Measurements from ENCODE around the gene BCCIP. TPM values are rescaled to one million over a fixed set of nuclear protein-coding genes. Genes with fewer than 3 reads are reported as not detected.

BCCIP gene
- total and polyA plus RNA-seq, 2 donors = 72.5 to 74.3 TPM

- Histone ChIP-seq H3K27me3 (ENCODE audit: control insufficient read depth in 2 of 2, insufficient read depth in 1 of 2, low read length in 1 of 2) (no peaks in the 10 kb centered on the region), H3K4me1 (ENCODE audit: control insufficient read depth in 2 of 2, insufficient read depth in 2 of 2, low read length in 2 of 2) (no peaks in the 10 kb centered on the region), H3K36me3 (ENCODE audit: control insufficient read depth in 2 of 2, insufficient read depth in 2 of 2, low read length in 1 of 2) (peaks cover 28 to 35% of the 10 kb centered on the region in 2 donors), H3K27ac (ENCODE audit: low read depth in 1 of 2, low read length in 1 of 2) (no peak overlapping the region), H3K4me3 (ENCODE audit: low read length in 2 of 2) (no peak overlapping the region), H3K9me3 (ENCODE audit: control insufficient read depth in 2 of 2, insufficient read depth in 1 of 2, low read length in 1 of 2) (no peaks in the 10 kb centered on the region)
- 95% methylated on average over 14 of the region's 14 CpGs for WGBS
- DNase-seq (ENCODE audit: low read depth in 6 of 9, low spot score in 9 of 9) = no peak
Observed at GRCh38 chr10:125792342-125793300, 30.7 kb upstream of the BCCIP start.

- no peak for DNase-seq (ENCODE audit: low read depth in 6 of 9, low spot score in 9 of 9)
- H3K4me1 ChIP-seq (ENCODE audit: control insufficient read depth in 2 of 2, insufficient read depth in 2 of 2, low read length in 2 of 2) = no peaks in the 10 kb centered on the region
- no peak overlapping the region for H3K27ac ChIP-seq (ENCODE audit: low read depth in 1 of 2, low read length in 1 of 2)
- H3K9me3 ChIP-seq (ENCODE audit: control insufficient read depth in 2 of 2, insufficient read depth in 1 of 2, low read length in 1 of 2) = no peaks in the 10 kb centered on the region
- WGBS = 99% methylated on average over 2 of the region's 2 CpGs
- no peaks in the 10 kb centered on the region for H3K27me3 ChIP-seq (ENCODE audit: control insufficient read depth in 2 of 2, insufficient read depth in 1 of 2, low read length in 1 of 2)
- H3K36me3 ChIP-seq (ENCODE audit: control insufficient read depth in 2 of 2, insufficient read depth in 2 of 2, low read length in 1 of 2) = peaks cover 24 to 31% of the 10 kb centered on the region in 2 donors
- H3K4me3 ChIP-seq (ENCODE audit: low read length in 2 of 2) = no peak overlapping the region
Observed at GRCh38 chr10:125795128-125795527, 28.2 kb upstream of the BCCIP start.

GRCh38 chr10:125795637-125796190 is 27.6 kb upstream of the BCCIP start:
- Histone ChIP-seq H3K4me1 (ENCODE audit: control insufficient read depth in 2 of 2, insufficient read depth in 2 of 2, low read length in 2 of 2) (no peaks in the 10 kb centered on the region), H3K27me3 (ENCODE audit: control insufficient read depth in 2 of 2, insufficient read depth in 1 of 2, low read length in 1 of 2) (no peaks in the 10 kb centered on the region), H3K9me3 (ENCODE audit: control insufficient read depth in 2 of 2, insufficient read depth in 1 of 2, low read length in 1 of 2) (no peaks in the 10 kb centered on the region), H3K4me3 (ENCODE audit: low read length in 2 of 2) (no peak overlapping the region), H3K36me3 (ENCODE audit: control insufficient read depth in 2 of 2, insufficient read depth in 2 of 2, low read length in 1 of 2) (peaks cover 24 to 33% of the 10 kb centered on the region in 2 donors), H3K27ac (ENCODE audit: low read depth in 1 of 2, low read length in 1 of 2) (no peak overlapping the region)
- WGBS = 80% methylated on average over 8 of the region's 8 CpGs
- DNase-seq (ENCODE audit: low read depth in 6 of 9, low spot score in 9 of 9) = no peak

GRCh38 chr10:125797424-125797823 is 25.9 kb upstream of the BCCIP start:
- 97% methylated on average over 8 of the region's 8 CpGs for WGBS
- no peak overlapping the region for H3K27ac ChIP-seq (ENCODE audit: low read depth in 1 of 2, low read length in 1 of 2)
- H3K4me3 ChIP-seq (ENCODE audit: low read length in 2 of 2) = no peak overlapping the region
- DNase-seq (ENCODE audit: low read depth in 6 of 9, low spot score in 9 of 9) = no peak
- H3K27me3 ChIP-seq (ENCODE audit: control insufficient read depth in 2 of 2, insufficient read depth in 1 of 2, low read length in 1 of 2) = no peaks in the 10 kb centered on the region
- peaks cover 23 to 28% of the 10 kb centered on the region in 2 donors for H3K36me3 ChIP-seq (ENCODE audit: control insufficient read depth in 2 of 2, insufficient read depth in 2 of 2, low read length in 1 of 2)
- no peaks in the 10 kb centered on the region for H3K4me1 ChIP-seq (ENCODE audit: control insufficient read depth in 2 of 2, insufficient read depth in 2 of 2, low read length in 2 of 2)
- H3K9me3 ChIP-seq (ENCODE audit: control insufficient read depth in 2 of 2, insufficient read depth in 1 of 2, low read length in 1 of 2) = no peaks in the 10 kb centered on the region

GRCh38 chr10:125797994-125798662 is 25.2 kb upstream of the BCCIP start:
- Histone ChIP-seq H3K4me3 (ENCODE audit: low read length in 2 of 2) (no peak overlapping the region), H3K27me3 (ENCODE audit: control insufficient read depth in 2 of 2, insufficient read depth in 1 of 2, low read length in 1 of 2) (no peaks in the 10 kb centered on the region), H3K27ac (ENCODE audit: low read depth in 1 of 2, low read length in 1 of 2) (no peak overlapping the region), H3K4me1 (ENCODE audit: control insufficient read depth in 2 of 2, insufficient read depth in 2 of 2, low read length in 2 of 2) (no peaks in the 10 kb centered on the region), H3K9me3 (ENCODE audit: control insufficient read depth in 2 of 2, insufficient read depth in 1 of 2, low read length in 1 of 2) (no peaks in the 10 kb centered on the region), H3K36me3 (ENCODE audit: control insufficient read depth in 2 of 2, insufficient read depth in 2 of 2, low read length in 1 of 2) (peaks cover 22 to 29% of the 10 kb centered on the region in 2 donors)
- DNase-seq (ENCODE audit: low read depth in 6 of 9, low spot score in 9 of 9) = no peak
- WGBS = 59% methylated on average over 5 of the region's 5 CpGs

GRCh38 chr10:125799451-125800182 is 23.7 kb upstream of the BCCIP start:
- peaks cover 17 to 18% of the 10 kb centered on the region in 2 donors for H3K36me3 ChIP-seq (ENCODE audit: control insufficient read depth in 2 of 2, insufficient read depth in 2 of 2, low read length in 1 of 2)
- no peak overlapping the region for H3K4me3 ChIP-seq (ENCODE audit: low read length in 2 of 2)
- WGBS = 98% methylated on average over 8 of the region's 8 CpGs
- H3K27ac ChIP-seq (ENCODE audit: low read depth in 1 of 2, low read length in 1 of 2) = no peak overlapping the region
- H3K27me3 ChIP-seq (ENCODE audit: control insufficient read depth in 2 of 2, insufficient read depth in 1 of 2, low read length in 1 of 2) = no peaks in the 10 kb centered on the region
- no peaks in the 10 kb centered on the region for H3K4me1 ChIP-seq (ENCODE audit: control insufficient read depth in 2 of 2, insufficient read depth in 2 of 2, low read length in 2 of 2)
- H3K9me3 ChIP-seq (ENCODE audit: control insufficient read depth in 2 of 2, insufficient read depth in 1 of 2, low read length in 1 of 2) = no peaks in the 10 kb centered on the region
- DNase-seq (ENCODE audit: low read depth in 6 of 9, low spot score in 9 of 9) = no peak

- 93% methylated on average over 1 of the region's 1 CpG for WGBS
- Histone ChIP-seq H3K4me1 (ENCODE audit: control insufficient read depth in 2 of 2, insufficient read depth in 2 of 2, low read length in 2 of 2) (no peaks in the 10 kb centered on the region), H3K27me3 (ENCODE audit: control insufficient read depth in 2 of 2, insufficient read depth in 1 of 2, low read length in 1 of 2) (no peaks in the 10 kb centered on the region), H3K27ac (ENCODE audit: low read depth in 1 of 2, low read length in 1 of 2) (no peak overlapping the region), H3K36me3 (ENCODE audit: control insufficient read depth in 2 of 2, insufficient read depth in 2 of 2, low read length in 1 of 2) (peaks cover 22 to 28% of the 10 kb centered on the region in 2 donors), H3K9me3 (ENCODE audit: control insufficient read depth in 2 of 2, insufficient read depth in 1 of 2, low read length in 1 of 2) (no peaks in the 10 kb centered on the region), H3K4me3 (ENCODE audit: low read length in 2 of 2) (no peak overlapping the region)
- DNase-seq (ENCODE audit: low read depth in 6 of 9, low spot score in 9 of 9) = no peak
Observed at GRCh38 chr10:125801574-125801973, 21.8 kb upstream of the BCCIP start.

GRCh38 chr10:125802131-125802530 is 21.2 kb upstream of the BCCIP start:
- no peaks in the 10 kb centered on the region for H3K27me3 ChIP-seq (ENCODE audit: control insufficient read depth in 2 of 2, insufficient read depth in 1 of 2, low read length in 1 of 2)
- no peaks in the 10 kb centered on the region for H3K9me3 ChIP-seq (ENCODE audit: control insufficient read depth in 2 of 2, insufficient read depth in 1 of 2, low read length in 1 of 2)
- peaks cover 24 to 32% of the 10 kb centered on the region in 2 donors for H3K36me3 ChIP-seq (ENCODE audit: control insufficient read depth in 2 of 2, insufficient read depth in 2 of 2, low read length in 1 of 2)
- no peak overlapping the region for H3K4me3 ChIP-seq (ENCODE audit: low read length in 2 of 2)
- H3K4me1 ChIP-seq (ENCODE audit: control insufficient read depth in 2 of 2, insufficient read depth in 2 of 2, low read length in 2 of 2) = no peaks in the 10 kb centered on the region
- no peak overlapping the region for H3K27ac ChIP-seq (ENCODE audit: low read depth in 1 of 2, low read length in 1 of 2)
- no peak for DNase-seq (ENCODE audit: low read depth in 6 of 9, low spot score in 9 of 9)
- 94% methylated on average over 5 of the region's 5 CpGs for WGBS
